Stimulated activated CD4-positive, alpha-beta T cell treated with anti-CD3 and anti-CD28 coated beads, Interleukin-1b, Interleukin-23, amount 100 ng/mL, for 24 hours (primary cell): ENCODE results near the gene WDFY4.

ENCODE experiments used
- DNase-seq, 4 experiments: peaks; one replicate each; pipeline ENCODE4 v3.0.0-alpha.2; 2020; ENCODE audit warnings: low read depth in 4 of 4, low spot score in 1 of 4

Gene WDFY4

DNA sequence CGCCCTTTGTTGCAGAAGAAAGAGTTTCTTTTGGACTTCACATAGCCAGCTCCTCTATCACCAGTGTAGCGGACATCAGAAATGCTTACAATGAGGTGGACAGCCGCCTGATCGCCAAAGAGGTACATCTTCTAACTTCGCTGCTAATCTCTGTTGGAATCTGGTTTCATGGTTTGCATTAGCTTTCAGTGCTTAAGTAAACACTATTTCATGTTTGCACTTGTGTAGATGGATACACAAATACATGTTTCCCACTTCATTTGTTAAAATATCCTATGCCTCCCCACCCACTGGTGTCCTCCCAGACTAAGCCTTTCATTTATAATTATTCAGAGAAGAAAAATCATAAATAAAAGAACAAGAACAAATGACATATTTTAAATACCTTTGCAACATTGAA lies 103.9 kb downstream of the WDFY4 start:
- no peak for DNase-seq

DNA sequence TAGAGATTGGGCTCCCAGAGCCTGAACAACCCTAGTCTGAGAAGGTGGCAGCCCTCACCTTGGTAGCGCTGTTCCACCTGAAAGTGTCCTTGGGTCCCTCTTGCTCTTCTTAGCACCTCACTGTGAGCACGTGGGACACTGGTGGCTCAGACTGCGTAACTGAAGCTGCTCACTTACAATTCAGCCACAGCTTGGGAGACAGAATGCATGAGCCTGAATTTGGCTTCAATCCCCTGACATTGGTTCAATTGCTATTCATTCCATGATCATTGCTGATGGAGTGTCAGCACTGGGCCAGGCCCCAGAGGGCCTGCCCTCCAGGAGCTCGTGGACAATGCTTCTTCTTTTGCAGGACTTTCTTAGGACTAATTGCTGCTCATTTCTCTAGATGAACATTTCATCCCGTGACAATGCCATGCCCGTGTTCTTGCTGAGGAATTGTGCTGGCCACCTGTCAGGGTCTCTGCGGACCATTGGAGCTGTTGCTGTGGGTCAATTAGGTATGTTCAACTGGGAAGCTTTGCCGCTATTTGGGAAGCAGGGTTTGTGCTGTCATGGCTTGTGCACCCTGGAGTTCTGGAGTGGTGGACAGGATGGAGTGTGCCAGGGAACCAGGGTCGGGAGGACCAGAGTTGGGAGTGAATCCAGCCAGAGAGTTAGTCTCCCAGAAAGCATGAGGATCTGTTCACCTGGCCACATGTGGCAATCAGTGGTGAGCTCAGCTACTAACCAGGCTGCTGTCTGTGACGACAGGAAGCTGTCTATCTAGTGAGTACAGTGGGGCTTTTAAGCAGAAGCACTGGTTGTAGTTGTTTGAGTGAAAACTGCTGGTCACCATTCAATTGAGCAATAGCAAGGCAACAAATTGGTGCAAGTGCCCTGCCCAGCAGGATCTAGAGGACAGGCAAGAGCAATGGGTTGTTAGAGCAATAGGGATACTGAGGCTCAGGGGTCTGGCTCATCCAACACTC lies 105.1 kb downstream of the WDFY4 start:
- DNase-seq, result no peak

DNA sequence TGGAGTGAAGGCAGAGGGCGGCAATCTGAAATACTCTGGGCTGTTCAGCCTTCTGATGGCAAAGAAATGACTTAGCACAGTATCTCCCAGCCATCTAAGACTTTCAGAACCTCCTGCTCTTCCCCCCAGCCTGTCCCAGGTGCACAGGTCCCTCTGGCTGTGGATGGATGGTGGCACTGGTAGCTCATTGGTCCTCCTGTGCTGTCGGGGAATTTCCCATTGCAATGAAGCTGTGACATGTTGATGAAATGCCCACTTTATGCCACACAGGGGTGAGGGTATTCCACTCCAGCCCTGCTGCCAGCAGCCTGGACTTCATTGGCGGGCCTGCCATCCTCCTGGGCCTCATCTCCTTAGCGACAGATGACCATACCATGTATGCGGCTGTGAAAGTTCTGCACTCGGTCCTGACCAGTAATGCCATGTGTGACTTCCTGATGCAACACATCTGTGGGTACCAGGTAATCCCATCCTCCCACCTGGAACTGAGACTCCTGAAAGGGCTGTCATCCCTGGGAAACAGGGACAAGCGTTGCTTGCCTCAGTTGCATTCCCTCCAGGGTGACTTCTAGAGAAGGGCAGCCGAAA lies 105.9 kb downstream of the WDFY4 start:
- no peak for DNase-seq

DNA sequence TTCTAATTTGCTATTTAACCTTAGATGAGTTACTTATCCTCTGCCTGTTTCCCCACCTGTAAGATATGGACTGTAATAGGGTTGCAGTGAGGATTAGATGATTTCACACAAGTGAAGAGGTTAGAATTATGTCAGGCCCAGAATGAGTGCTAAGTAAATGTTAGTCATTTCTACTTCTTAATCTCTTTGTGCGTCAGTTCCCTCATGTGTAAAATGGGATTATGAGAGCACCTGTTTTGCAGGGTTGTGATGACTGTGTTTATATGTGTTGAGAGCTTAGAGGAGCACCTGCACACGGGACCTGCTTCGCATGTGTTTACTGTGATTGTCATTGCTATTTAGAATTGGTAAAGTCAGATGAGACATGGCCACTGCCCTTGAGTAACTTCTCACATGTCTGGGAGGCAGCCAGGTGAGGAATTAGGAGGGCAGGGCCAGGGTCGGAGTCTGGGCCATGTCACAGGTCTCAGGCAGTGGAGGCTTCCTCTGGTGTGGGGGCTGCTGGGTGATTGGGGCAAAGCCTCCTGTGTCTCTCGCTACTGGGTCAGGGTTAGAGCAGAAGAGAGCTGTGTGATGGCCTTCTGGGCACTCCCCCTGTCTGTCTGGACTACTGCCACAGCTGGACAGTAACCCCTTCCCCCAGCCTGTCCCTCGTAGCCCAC lies 106.7 kb downstream of the WDFY4 start:
- no peak for DNase-seq

DNA sequence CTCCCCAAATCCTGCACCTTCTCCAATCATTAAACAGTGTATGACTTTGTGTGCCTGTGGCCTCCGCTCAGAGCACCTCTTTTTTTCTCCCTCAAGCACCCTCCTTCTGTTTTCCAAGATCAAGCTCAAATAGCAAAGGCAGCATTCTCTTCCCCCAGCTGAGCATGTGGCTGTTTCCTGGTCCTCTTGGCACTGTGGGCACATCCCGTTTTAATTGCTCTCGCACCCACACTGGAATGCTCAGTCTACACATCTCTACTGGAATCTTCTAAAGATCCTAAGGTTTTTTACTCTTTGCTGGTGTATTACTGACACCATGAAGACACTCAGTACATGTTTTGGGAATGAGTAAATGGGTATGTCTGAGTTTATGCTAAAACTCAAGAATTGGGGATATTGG lies 107.4 kb downstream of the WDFY4 start:
- DNase-seq, result no peak

DNA sequence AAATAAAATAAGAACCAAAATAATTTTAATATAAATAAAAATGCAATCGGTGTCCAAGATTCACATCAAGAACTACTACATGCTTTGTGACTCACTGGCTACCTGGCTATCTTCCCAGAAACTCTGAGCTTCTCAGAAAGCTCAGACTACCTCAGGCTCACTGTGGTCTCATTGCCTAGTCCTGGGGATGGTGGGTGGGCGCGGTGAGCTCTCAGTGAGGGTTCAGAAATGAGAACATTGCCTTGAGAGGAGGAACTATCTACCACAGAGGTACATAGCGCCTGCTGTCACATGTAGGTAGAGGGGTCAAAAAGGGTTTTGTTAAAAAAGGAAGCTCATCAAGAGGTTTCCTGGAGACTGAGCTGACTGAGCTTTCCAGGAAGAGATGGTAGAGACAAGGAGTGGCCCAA lies 108.0 kb downstream of the WDFY4 start:
- no peak for DNase-seq

DNA sequence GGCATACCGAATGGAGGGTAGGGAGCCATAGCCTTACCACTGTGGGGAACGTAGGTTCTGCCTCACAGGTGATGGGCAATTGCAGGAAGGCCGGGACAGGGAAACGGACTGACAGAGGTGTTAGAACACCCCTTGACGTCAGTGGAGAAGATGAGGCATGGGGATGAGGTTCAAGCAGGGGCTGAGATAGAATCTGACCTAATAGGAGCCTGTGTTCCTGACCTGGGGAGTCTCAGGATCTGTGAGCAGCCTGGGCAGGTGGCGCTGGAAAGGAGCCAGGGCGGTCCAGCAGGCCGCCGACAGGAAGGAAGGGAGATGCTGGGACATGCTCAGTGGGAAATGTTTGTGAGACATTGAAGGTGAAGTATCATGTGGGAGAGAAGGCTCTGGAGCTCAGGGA lies 109.4 kb downstream of the WDFY4 start:
- no peak for DNase-seq

DNA sequence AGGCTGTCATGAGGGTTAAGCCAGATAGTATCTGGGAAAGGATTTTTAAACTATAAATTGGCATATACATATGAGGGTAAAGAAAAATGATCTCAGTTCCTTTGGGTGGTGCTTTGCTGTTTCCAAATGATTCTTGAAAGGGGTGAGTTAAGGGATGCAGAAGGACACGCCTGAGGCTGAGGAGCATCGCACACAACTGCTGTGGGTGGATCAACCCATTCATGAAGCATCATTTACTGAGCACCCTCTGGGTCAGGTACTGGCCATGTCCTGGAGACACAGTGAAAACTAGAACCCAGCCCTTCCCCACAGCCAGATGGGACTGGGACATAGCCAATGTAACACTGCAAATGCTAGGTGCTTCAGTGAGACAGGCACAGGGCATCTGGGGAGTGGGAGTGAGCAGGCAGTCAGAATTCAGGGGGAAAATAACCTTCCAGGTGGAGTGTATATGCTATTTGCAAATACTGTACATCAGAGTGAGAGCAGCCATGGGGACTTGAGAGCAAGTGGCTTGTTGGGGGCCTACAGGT lies 112.1 kb downstream of the WDFY4 start:
- no peak for DNase-seq

DNA sequence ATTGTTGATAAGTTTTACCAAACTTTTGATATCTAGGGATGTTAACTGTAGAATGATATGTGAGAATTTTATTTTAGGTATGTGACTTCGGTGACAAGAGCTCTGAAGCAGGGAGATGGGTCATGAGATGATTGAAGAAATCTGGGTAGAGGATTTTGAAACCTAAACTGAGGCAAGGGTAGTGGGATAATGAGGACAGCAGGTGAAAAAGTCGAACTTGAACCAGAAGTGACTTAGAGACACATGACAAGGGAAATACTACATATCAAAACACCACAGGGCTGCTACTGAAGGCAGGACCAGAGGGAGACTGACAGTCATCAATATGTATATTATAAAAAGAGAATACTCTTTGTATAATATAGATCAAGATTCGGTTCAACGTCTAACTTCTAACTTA lies 113.2 kb downstream of the WDFY4 start:
- DNase-seq, result no peak

DNA sequence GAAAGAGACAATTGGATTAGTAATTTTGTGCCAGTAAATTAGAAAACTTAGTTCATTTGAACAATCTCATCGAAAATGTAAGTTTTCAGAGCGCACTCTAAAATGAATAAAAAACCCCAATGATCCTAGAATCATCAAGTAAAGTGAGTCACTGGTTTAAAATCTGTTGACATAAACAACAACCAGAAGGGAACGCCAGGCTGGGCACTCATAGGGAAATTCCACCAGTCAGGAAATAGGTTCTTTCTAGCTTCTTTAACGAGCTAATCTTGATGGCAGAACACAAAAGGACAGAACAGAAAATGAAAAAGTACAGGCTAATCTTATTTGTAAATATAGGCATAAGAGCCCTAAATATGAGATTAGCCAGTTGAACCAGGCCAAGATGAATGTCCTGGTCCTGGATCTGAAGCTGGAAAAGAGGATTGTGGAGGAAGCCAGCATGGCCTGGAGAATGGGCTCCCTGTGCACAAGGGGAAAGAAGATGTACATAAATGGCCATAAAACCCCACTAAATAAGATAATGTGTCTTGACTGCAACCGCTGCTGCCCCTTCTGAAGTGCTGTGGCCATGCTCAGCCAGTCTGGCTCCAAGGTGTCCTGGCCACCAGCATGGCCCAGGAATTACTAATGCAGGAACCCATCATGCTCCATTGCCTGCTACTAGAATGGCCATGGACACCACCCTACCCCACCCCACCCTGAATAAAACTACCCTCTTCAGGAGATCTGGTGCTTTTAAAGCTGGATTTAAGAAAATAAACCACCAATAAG lies 114.0 kb downstream of the WDFY4 start:
- DNase-seq, result no peak

DNA sequence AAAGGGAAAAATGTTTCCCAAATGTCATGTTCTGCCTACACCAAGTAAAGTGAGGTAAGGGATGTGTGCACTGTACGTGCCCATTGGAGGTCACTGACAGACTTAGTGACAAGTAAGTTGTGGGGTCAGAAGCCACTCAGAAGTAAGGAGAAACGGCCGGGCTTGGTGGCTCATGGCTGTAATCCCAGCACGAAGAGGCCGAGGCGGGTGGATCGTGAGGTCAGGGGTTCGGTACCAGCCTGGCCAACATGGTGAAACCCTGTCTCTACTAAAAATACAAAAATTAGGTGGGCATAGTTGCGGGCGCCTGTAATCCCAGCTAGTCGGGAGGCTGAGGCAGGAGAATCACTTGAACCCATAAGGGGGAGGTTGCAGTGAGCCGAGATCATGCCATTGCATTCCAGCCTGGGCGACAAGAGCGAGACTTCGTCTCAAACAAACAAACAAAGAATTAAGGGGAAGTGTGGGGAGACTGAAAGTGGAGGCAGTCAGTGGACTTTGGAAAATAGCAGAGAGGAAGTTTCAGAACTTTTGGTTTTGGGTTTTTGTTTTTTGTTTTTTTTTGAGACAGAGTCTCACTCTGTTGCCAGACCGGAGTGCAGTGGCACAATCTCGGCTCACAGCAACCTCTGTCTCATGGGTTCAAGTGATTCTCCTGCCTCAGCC lies 114.8 kb downstream of the WDFY4 start:
- no peak for DNase-seq

DNA sequence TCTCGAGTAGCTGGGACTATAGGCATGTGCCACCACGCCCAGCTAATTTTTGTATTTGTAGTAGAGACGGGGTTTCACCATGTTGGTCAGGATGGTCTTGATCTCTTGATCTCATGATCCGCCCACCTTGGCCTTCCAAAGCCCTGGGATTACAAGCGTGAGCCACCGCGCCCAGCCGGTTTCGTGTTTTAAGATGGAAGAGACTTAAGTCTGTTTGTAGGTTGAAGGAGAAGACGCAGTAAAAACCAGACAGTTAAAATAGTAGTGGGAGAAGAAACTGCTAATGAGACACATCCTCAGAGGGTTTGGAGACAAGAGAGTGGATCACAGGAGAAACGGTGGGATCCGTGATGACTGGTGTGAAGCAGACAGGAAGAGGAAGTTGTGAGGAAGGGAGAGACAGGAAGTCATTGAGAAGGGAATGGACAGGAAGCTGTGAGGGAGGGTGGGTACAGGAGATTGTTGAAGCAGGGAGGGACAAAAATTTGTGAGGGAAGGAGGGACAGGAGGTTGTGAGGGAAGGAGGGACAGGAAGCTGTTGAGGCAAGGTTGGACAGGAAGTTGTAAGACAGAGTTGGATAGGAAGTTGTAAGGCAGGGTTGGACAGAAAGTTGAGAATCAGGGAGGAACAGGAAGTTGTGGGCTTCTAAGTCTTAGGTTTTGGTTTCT lies 115.5 kb downstream of the WDFY4 start:
- DNase-seq, result no peak

DNA sequence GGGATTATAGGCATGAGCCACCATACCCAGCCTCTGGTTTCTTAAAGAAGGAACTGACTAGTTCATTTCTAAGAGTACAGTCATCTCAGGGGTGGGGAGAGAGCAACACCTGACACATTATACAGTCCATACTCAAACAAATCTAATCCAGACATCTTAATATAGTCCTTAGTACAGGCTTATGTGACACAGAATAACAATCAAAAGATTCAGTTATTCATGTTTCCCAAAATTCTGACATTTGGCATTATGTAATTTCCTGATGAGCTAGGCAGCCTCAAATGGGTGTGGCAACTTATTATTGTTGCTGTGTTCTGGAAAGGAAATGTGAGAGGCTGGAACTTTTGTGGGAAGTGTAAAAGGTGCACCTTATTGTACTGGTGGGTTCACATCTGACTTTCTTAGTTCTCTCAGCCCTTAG lies 116.3 kb downstream of the WDFY4 start:
- no peak for DNase-seq

DNA sequence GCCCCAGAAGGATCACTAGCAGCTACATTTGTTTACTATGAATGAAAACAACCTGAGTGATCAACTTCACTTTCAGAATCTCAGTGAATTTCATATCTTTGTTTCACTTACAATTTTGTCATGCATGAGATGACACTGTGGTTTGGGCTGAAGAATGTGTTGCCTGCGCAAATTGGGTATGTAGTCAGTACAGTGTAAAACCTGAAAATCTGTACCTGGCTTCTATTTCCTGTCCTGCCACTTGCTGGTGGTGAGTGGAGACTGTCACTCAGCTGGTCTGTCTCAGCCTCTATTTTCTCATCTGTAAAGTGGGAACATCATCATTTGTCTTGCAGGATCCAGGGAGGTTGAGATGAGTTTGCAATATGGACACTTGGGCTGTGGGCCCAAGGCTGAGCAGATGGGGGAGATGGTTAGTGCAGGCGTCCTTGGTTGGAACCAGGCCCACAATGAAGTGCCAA lies 118.0 kb downstream of the WDFY4 start:
- DNase-seq, result no peak

DNA sequence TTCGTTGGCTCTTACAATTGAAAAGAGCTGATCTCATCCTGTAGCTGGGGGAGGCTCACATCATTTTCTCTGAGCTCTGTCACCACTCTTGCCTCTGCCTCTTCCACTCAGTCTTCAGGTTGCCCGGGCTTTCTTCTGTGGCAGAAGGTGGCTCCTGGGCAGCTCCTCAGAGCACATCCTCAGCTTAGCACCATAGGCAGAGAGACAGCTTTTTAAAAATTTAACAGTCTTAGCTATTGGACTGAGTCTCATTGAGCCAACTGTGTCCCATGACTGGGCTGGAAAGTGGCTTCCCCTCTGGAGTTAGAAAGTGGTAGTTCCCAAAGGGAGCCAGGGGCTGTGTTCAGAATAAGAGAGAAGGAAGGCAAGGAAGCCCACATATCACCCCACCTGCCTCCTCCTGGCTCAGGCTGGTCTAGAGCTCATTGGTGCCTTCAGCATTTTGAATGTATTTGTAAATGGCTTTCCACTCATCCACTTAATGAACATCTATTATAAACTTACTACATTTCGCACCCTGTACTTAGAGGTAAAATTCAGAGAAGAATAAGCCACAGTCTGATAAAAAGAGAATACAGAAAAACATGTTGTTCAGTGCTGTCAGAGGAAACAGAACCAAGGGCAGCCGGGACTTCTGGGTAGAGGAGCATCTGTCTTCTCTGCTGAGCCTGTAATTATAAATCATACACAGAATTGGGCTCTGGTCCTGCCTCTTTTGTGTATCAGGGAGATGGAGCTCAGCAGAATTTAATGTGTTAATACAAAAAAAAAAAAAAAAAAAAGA lies 119.3 kb downstream of the WDFY4 start:
- no peak for DNase-seq

DNA sequence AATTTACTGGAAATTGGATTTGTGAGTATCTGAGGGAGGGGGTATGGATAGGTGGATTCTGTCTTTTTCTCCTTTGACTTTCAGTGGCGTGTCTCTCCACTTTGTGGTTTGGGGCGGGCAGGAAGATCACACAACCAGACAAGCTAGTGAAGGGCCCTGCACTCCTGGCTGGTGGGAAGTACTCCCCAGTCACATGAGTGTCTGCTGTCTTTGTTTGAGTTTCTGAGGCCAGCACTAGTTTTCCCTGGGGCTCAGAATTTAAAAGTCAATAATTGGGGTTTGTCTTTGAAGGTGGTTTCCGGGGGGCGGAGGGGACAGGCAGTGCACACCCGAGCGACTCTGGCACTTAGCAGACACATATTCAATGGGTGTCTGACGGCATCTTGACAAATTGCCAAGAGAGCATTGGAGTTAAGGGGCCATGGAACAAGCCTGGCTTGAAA lies 120.1 kb downstream of the WDFY4 start:
- no peak for DNase-seq

DNA sequence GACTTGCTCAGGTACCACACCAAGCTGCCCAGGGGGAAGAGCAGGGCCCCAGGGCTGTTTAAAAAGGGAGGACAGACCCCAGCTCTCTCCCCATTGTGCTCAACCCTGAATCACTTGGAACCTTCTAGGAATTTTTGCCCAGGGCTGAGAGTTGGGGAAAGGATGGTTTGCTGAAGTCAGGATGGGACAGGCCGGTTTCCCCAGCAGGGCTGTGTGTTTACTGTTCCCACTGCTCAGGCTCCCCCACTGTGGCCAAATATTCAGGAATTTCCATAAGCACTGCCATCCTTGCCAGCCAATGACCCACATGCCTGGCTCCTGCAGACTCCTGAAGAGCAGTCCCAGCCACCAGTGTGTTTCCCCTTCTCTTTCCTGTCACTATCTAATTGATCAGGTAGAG lies 120.7 kb downstream of the WDFY4 start:
- no peak for DNase-seq

DNA sequence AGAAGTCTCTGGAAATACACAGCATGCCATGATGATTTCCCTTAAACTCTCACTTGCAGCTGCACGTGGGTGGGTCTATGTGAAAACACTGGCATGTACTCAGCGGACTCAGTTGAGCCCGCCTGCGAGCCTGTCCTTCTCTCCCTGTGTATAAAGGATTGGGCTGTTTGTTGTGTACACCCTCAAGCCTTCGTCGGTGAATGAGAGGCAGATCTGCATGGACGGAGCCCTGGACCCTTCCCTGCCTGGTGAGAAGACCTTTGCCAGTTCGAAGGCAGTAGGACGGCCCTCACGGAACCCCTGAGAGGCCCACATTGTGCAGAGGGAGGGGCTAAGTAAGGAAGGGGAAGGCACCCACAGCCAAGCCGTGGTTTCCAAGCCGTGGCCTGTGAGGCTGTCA lies 121.2 kb downstream of the WDFY4 start:
- no peak for DNase-seq

DNA sequence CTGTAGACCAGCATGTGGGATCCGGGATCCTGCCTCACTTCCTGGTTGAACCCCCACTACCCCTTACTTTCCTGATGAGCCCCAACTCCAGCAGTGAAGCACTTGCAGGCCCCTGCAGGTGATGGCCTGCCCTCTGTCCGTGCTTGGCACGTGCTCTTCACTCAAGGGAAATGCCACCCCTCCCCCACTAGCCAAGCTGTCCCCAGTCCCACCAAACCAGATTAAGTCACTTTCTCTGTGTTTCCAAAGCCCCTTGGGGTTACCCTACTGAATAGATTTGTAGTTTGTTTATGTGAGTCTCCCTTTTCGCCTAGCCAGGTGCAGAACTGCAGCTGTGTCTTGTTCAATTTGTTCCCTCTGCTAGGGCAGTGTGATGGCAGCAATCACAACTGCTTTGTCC lies 121.7 kb downstream of the WDFY4 start:
- DNase-seq, result no peak
